NCI-H1105 treated with DMSO at 0.1 percent for 48 hours (cell line): Measurements from ENCODE around the gene IFI6.
"Not testable (repeated sequence)": the region's sequence is repeated elsewhere in the genome, so short reads cannot be mapped to it uniquely, and the experiment has no call there.

Experiments used
- DNase-seq: peaks from one replicate; lab custom pipeline; 2025; lab: John Stamatoyannopoulos, UW

IFI6 gene

DNA sequence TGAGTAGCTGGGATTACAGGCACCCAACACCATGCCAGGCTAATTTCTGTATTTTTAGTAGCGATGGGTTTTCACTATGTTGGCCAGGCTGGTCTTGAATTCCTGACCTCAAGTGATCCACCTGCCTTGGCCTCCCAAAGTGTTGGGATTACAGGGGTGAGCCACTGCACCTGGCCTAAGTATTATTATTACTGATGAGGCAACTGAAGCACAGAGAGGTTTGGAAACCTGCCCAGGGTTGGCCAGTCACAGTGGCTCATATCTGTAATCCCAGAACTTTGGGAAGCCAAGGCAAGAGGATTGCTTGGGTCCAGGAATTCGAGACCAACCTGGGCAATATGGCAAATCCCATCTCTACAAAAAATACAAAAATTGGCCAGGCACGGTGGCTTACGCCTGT lies 44.3 kb downstream of the IFI6 start:
- DNase-seq: not testable (repeated sequence)

DNA sequence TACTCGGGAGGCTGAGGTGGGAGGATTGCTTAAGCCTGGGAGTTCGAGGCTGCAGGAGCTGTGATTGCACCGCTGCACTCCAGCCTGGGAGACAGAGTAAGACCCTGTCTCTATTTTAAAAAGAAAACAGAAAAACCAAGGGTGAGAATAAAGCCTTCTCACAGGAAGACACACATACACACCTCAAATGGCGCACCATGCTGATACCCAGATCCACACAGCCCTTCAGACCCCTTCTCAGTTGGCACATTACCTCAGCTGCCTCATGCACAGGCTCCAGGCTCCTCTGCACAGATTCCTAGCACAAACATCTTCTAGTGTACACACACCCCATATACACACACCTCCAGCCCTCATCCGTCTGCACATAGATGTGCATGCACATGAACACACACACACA lies 44.9 kb downstream of the IFI6 start:
- DNase-seq: no peak

DNA sequence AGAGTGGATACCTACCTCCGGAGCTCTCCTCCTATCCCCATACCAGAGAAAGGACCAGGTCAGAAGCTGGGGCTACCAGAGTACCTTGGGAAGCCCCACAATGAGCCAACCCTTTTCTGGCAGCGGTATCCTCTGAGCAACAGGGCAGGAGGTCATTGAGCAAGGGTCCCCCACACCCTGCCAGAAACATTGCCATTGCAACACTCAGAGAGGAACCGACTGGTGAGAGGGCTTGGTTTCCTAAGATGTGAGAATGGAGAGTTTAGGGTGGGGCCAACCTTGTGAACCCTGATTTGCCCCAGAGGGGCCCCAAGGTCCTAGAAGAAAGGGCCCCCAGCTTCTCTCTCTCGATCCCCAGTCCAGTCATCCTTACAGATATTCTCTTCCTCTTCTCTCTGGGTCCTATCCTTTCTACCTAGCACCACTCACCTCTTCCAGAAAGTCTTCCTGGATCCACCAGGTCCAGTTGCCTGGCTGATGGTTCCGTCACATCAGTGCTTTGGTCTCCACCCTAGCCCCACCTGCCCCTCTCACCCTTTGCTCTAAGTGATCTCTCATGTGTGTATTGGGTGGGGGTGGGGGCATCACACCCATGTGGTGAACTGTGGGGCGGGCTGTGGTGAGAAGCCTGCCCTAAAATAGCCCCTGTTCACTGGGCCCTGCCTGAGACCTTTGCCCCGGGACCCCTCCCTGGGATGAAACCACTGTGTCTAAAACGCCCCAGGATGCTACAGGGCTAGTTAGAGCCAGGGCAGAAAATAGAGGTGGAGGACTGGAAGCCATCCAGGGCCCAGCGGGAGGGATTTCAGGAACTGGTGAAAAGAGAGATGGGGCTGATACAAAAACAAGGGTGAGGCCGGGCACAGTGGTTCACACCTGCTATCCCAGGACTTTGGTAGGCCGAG lies 45.7 kb downstream of the IFI6 start:
- DNase-seq: no peak

DNA sequence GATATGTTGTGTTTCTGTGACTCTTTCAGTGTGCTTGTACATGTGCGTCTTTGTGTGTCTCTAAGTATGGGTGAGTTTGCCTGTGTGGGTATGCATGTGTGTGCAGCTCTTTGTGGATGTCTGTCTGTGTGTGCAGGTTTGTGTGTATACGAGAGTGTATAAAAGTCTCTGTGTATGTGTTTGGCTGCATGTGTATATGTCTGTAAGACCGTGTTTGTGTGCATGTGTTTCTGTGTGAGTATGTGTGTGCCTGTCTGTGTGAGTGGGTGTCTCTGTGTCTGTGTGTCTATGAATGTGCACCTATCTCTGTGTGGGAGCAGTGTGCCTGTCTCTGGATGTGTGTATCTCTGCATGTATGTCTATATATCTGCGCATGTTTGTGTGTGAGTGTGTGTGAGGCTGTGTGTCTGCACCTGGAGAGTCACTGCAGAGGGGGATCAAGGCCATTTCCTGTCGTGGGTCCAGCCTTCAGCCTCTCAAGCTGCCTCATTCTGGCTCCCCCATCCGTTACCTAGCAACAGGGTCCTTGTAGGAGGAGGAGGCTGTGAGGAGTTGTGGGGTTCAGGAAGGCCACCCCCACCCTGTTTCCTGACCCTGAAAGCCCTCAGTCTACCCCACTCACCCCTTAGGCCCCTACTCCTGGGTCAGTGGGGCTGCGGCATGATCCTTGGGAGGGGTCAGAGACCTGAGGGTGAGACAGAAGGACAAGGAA lies 47.4 kb downstream of the IFI6 start:
- no peak for DNase-seq

DNA sequence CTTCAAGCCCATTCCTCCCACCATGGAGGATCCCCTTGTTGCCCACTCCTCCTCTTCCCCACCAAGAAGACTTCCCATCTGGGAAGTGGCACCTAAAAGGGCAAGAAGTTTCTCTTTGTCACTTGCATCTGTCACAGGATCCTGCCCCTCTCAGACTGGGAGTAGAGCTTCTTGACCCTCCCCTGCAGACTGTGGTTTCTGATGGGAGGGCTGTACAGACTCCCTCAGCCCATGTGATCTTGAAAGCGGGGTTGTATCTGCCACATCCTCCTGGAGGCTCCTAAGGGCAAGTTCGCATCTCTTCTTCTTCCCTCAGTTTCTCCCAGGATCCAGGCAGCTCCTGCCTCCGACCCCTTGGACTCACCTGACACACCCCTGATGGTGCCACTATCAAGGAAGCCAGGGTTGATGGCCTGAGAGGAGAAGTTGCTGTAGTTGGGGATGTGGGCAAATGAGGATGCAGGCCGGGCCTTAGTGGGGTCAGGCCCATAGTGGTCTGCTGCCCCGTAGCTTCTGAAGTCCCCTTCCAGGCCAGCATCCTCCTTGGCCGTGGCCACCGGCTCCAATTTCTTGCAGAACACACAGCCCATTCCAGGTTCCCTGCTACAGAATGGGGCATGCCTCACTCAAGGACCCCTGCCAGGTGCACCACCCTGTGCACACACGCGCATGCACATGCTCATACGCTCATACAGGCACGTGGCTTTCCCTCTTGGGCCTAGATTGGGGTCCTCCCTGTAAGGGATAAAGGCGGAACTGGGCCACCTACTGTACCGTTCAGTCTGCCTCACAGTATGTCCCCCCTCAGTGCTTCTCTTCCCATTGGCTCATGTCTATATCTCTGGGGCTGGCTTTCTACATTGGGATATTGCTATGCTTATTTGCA lies 48.4 kb downstream of the IFI6 start:
- DNase-seq: no peak

DNA sequence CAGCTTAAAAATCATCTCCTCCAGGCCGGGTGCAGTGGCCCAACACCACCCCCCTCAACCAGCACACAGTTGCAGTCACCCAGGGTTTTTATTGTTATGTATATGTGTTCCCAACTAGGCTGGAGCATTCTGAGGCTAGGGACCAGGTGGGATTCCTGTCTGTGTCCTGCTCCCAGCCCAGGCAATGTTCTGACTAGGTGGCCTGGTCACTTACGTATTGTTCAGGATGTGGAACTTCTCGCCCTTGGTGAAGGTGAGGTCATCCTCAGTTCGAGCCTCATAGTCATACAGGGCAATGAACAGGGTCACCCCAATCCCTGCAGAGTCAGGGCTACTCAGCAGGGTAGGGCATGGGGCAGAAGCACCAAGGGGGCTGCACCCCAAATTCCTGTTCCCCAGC lies 49.2 kb downstream of the IFI6 start:
- DNase-seq: no peak

DNA sequence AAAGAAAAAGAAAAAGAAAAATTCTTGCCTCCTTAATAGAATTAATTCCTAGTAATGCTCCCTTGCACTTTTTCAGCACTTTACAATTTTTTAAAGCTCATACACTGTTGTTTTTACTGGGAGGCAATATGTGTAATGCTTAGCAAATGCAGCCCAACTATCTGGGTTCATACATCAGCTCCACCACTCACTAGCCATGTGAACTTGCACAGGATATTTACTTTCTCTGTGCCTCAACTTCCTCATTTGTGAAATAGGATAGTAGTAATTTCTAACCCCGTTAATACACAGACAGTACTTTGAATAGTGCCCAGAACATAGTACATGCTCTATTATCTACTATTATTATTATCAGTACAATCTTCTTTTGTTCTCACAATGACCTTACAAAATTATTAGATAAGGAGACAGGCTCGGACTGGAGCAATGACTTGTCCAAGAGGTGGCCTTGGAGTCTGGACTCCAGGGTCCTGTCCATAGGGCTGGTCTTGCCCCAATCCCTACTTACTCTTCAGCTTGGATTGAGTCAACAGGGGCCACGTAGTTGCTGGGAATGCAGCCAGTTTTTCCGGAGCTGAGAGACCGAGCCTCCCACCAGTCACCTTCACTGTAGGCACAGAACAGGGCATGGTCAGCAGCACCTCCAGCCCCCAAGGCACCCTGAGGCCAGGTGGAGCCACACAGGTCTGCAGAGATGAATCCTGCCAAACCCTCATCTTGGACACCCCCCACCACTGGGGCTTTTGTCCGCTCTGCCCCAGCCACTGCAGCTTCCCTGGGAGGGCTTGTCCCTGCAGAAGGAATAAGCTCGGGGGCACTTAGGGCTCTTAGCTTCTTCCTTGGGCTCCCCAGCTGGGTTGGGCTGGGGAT lies 50.7 kb downstream of the IFI6 start:
- DNase-seq: no peak

DNA sequence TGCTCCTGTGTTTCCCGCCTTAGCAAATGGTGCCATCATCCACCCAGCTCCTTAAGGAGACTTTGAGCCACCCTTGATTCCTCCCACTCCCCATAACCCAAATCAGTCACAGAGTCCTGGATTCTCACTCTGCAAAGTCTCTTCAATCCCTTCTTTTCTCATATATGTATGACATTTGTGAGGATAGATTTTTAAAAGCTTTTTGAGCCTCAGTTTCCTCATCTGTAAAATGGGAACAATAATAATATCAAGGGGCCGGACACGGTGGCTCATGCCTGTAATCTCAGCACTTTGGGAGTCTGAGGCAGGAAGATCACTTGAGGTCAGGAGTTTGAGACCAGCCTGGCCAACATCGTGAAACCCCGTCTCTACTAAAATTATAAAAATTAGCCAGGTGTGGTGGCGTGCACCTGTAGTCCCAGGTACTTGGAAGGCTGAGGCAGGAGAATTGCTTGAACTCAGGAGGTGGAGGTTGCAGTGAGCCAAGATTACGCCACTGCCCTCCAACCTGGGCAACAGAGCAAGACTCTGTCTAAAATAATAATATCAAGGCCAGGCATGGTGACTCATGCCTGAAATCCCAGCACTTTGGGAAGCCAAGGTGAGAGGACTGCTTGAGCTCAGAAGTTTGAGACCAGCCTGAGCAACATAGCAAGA lies 52.1 kb downstream of the IFI6 start:
- DNase-seq: not testable (repeated sequence)

DNA sequence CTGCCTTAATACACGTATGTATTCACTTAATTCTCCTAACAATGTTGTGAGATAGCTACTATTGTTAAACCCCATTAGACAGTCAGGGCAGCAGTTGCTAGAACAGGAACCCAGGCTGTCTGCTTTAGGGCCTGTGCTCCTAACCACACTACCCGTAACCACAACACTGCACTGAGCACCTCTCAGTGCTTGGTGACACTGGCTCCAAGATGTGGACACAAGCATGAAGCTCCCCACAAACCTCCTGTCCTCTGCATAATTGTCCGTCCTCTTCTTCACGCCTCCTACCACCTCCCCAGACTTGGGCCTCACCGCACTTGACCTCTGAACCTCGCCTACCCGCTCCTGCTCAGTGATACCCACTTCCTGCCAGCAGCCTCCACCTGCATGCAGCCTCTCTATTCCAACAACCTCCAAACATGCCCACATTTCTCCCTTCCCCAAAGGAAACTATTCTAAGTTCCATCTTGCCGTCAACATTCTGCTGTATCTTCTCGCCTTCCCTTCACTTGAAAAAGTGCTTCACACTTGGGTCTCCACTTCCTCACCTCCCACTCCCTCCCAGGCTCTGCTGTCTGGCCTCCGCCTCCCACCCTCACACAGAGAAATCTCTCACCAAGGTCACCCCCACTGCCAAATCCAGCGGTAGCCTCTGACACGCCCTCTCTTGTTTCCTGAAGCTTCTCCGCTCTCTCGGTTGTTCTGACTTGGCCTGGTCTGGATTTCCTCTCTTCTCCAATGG lies 53.5 kb downstream of the IFI6 start:
- DNase-seq: no peak

DNA sequence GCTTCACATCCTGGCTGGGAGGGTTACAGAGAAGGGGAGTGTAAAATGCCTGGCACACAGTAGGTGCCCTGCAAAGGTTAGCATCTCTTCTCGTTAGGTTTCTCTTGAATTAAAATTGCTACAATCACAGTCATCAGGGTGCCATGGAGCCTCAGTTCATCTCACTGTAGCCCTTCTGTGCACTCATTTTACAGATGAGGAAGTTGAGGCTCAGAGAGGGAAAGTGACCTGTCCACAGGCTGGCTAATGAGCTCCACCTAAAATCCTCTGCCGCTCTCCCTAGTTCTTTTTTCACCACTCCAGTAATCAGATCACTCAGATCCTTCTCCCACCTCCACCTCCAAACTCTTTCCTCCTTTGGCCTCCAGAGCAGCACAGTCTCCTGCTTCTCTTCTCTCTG lies 54.6 kb downstream of the IFI6 start:
- DNase-seq: no peak

DNA sequence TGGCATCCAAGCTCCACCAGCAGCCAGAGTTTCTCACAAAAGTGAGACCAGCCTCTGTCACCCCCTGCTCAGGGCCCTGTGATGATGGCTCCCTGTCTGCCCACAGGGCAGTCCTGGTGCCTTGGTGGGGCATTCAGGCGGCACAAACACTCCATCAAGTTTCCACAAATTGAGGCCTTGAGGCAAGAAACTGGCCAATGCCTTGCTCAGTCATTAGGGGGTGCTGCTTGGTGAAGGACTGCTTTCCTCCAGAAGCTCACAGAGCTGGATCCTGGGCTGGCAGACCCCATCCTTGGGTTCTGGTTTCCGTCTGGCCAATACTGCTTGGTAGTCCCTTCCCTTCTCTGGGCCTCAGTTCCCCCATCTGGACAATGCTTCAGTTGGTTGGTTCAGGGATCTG lies 55.6 kb downstream of the IFI6 start:
- DNase-seq: no peak
